DND-41 (cell line): ENCODE results near the gene RFPL1.
"Not testable (repeated sequence)": the region's sequence is repeated elsewhere in the genome, so short reads cannot be mapped to it uniquely, and the experiment has no call there.

Source experiments
- CTCF ChIP-seq: IDR thresholded peaks from 2 replicates; pipeline ENCODE4 v1.5.1; 2012; ENCODE audit warnings: borderline replicate concordance, low read length, moderate library complexity, mild to moderate bottlenecking; ENCODE audit not compliant: poor library complexity, severe bottlenecking; ENCODE audit errors: extremely low read depth
- EZH2 ChIP-seq: IDR thresholded peaks from 3 replicates; pipeline ENCODE4 v1.6.1; 2012; ENCODE audit warnings: borderline replicate concordance, low read depth, mild to moderate bottlenecking, moderate library complexity, low read length, inconsistent platforms; ENCODE audit not compliant: severe bottlenecking

GRCh38 chr22:29438283-29438682 lies at the start of gene RFPL1:
- not testable (repeated sequence) for TF ChIP-seq EZH2, CTCF
